KG1 (cell line): ENCODE measurements around the gene EIF2D.
A peak's percentile ranks its signal among the peaks of the same experiment; 100 is the strongest.
"Not testable (repeated sequence)": the region's sequence is repeated elsewhere in the genome, so short reads cannot be mapped to it uniquely, and the experiment has no call there.

ENCODE experiments used
- DNase-seq: peaks from one replicate; lab custom pipeline; 2025; lab: John Stamatoyannopoulos, UW

The EIF2D gene

GRCh38 chr1:206612129-206612876 lies at the start of gene EIF2D:
Gene EIF2D (minus strand): TSS chr1:206612465. CDS start chr1:206612342, 123 bp downstream.
- peak; percentile 88 for DNase-seq

GRCh38 chr1:206661161-206661820 lies 49.0 kb upstream of the EIF2D start:
- DNase-seq, result no peak

GRCh38 chr1:206660136-206660535 lies 47.9 kb upstream of the EIF2D start:
- no peak for DNase-seq

- no peak for DNase-seq
These were observed 46.7 kb upstream of the EIF2D start for GRCh38 chr1:206658981-206659273.

- no peak for DNase-seq
These were observed 46.2 kb upstream of the EIF2D start for GRCh38 chr1:206658264-206658980.

- DNase-seq, result no peak
These were observed 45.5 kb upstream of the EIF2D start for GRCh38 chr1:206657751-206658150.

GRCh38 chr1:206656936-206657335 lies 44.7 kb upstream of the EIF2D start:
- no peak for DNase-seq

GRCh38 chr1:206655471-206655882 lies 43.2 kb upstream of the EIF2D start:
- no peak for DNase-seq

GRCh38 chr1:206654828-206655227 lies 42.6 kb upstream of the EIF2D start:
- no peak for DNase-seq

- DNase-seq, result no peak
These were observed 41.6 kb upstream of the EIF2D start for GRCh38 chr1:206653715-206654459.

- no peak for DNase-seq
These were observed 40.0 kb upstream of the EIF2D start for GRCh38 chr1:206651958-206652890.

GRCh38 chr1:206651014-206651413 lies 38.7 kb upstream of the EIF2D start:
- DNase-seq, result no peak

GRCh38 chr1:206649261-206649921 lies 37.1 kb upstream of the EIF2D start:
- DNase-seq, result no peak

- DNase-seq, result no peak
These were observed 35.0 kb upstream of the EIF2D start for GRCh38 chr1:206647224-206647623.

- DNase-seq, result no peak
These were observed 34.2 kb upstream of the EIF2D start for GRCh38 chr1:206646504-206646903.

GRCh38 chr1:206643118-206643698 lies 30.9 kb upstream of the EIF2D start:
- no peak for DNase-seq

- not testable (repeated sequence) for DNase-seq
These were observed 29.8 kb upstream of the EIF2D start for GRCh38 chr1:206642074-206642473.

GRCh38 chr1:206637605-206638004 lies 25.3 kb upstream of the EIF2D start:
- peak; percentile 24 for DNase-seq

GRCh38 chr1:206636671-206637070 lies 24.4 kb upstream of the EIF2D start:
- no peak for DNase-seq

GRCh38 chr1:206635978-206636345 lies 23.7 kb upstream of the EIF2D start:
- DNase-seq, result peak; percentile 14
